ENCODE measurements around the gene KLHDC8A.

The KLHDC8A gene

GRCh38 chr1:205371871-205372660 is 15.3 kb upstream of the KLHDC8A start:
- no peaks in the 10 kb centered on the region for H3K9me3 ChIP-seq (ENCODE audit: control insufficient read depth, insufficient read depth, low read depth, low read length)
- H3K4me1 ChIP-seq (ENCODE audit: control insufficient read depth, insufficient read depth, low read length): peaks cover 35% of the 10 kb centered on the region
- H3K4me3 ChIP-seq (ENCODE audit: low read depth, low read length): no peak overlapping the region
- POLR2A ChIA-PET: no interaction called here
- CTCF ChIA-PET: interaction anchor here (0.6 to 2.5 kb wide), 6 partner anchors 18 to 610 kb away, joined by 3 to 12 read pairs (median 6); no protein-coding TSS in a partner anchor
- TF ChIP-seq ZNF660 (tag by site-specific recombination; IDR thresholded peaks at IDR 0.05) (no peak), ZFHX2 (tag by site-specific recombination; conservative IDR thresholded peaks at IDR 0.05) (0 out of 2 replicates have a peak, but pooled peaks have one; percentile 12), ZNF585B (tag by site-specific recombination; IDR thresholded peaks at IDR 0.05) (no peak)
- H3K36me3 ChIP-seq (ENCODE audit: control insufficient read depth in 2 of 2, insufficient read depth in 1 of 2, low read length in 2 of 2): no peaks in the 10 kb centered on the region
- no peak overlapping the region for H3K27ac ChIP-seq (ENCODE audit: extremely low read depth, low read depth, low read length)

- CTCF ChIA-PET: interaction anchor here (0.6 to 1.4 kb wide), 4 partner anchors 17 to 341 kb away, joined by 3 to 6 read pairs (median 3); no protein-coding TSS in a partner anchor
- H3K27ac ChIP-seq (ENCODE audit: extremely low read depth, low read depth, low read length): no peak overlapping the region
- H3K9me3 ChIP-seq (ENCODE audit: control insufficient read depth, insufficient read depth, low read depth, low read length): no peaks in the 10 kb centered on the region
- H3K36me3 ChIP-seq (ENCODE audit: control insufficient read depth in 2 of 2, insufficient read depth in 1 of 2, low read length in 2 of 2): no peaks in the 10 kb centered on the region
- POLR2A ChIA-PET: no interaction called here
- peaks cover 26% of the 10 kb centered on the region for H3K4me1 ChIP-seq (ENCODE audit: control insufficient read depth, insufficient read depth, low read length)
- no peak overlapping the region for H3K4me3 ChIP-seq (ENCODE audit: low read depth, low read length)
- TF ChIP-seq ZNF140 (tag by site-specific recombination; IDR thresholded peaks at IDR 0.05): no peak
- TF ChIP-seq ZNF426 (tag by site-specific recombination; IDR thresholded peaks at IDR 0.05): no peak
Measured at GRCh38 chr1:205370780-205371179, 14.1 kb upstream of the KLHDC8A start.

GRCh38 chr1:205369701-205370123 is 13.0 kb upstream of the KLHDC8A start:
- Histone ChIP-seq H3K9me3 (ENCODE audit: control insufficient read depth, insufficient read depth, low read depth, low read length) (no peaks in the 10 kb centered on the region), H3K36me3 (ENCODE audit: control insufficient read depth in 2 of 2, insufficient read depth in 1 of 2, low read length in 2 of 2) (no peaks in the 10 kb centered on the region), H3K27ac (ENCODE audit: extremely low read depth, low read depth, low read length) (no peak overlapping the region), H3K4me1 (ENCODE audit: control insufficient read depth, insufficient read depth, low read length) (peaks cover 20% of the 10 kb centered on the region), H3K4me3 (ENCODE audit: low read depth, low read length) (no peak overlapping the region)
- ChIA-PET POLR2A (no interaction called here), CTCF (interaction anchor here (0.6 to 4.7 kb wide), 4 partner anchors 14 to 1265 kb away, joined by 3 to 30 read pairs (median 6); partner anchors contain the start of gene KLHDC8A)
- no peak for TF ChIP-seq HOXD13 (CRISPR knock-in tag; IDR thresholded peaks at IDR 0.05; ENCODE audit: borderline replicate concordance)
- no peak for TF ChIP-seq ELK4 (IDR thresholded peaks at IDR 0.05; ENCODE audit: borderline replicate concordance, low read depth, low read length)
- TF ChIP-seq ZNF518A (tag by site-specific recombination; conservative IDR thresholded peaks at IDR 0.05; ENCODE audit: low read depth): no peak
- TF ChIP-seq ZNF138 (tag by site-specific recombination; IDR thresholded peaks at IDR 0.05; ENCODE audit: borderline replicate concordance): no peak
- TF ChIP-seq IKZF3 (tag by site-specific recombination; IDR thresholded peaks at IDR 0.05): no peak
- no peak for TF ChIP-seq ZNF501 (tag by site-specific recombination; IDR thresholded peaks at IDR 0.05)
- no peak for TF ChIP-seq CTCF (tag by site-specific recombination; IDR thresholded peaks at IDR 0.05)
- TF ChIP-seq ZNF610 (tag by site-specific recombination; IDR thresholded peaks at IDR 0.05; ENCODE audit: borderline replicate concordance): no peak
- no peak for TF ChIP-seq ZNF510 (tag by site-specific recombination; IDR thresholded peaks at IDR 0.05; ENCODE audit: insufficient replicate concordance)
- TF ChIP-seq ZNF677 (tag by site-specific recombination; IDR thresholded peaks at IDR 0.05): no peak
- no peak for TF ChIP-seq ZNF701 (tag by site-specific recombination; IDR thresholded peaks at IDR 0.05)
- no peak for TF ChIP-seq GLI2 (tag by site-specific recombination; IDR thresholded peaks at IDR 0.05; ENCODE audit: borderline replicate concordance, low read depth)
- TF ChIP-seq ZNF645 (tag by site-specific recombination; IDR thresholded peaks at IDR 0.05): no peak
- no peak for TF ChIP-seq ZSCAN30 (tag by site-specific recombination; IDR thresholded peaks at IDR 0.05)
- TF ChIP-seq ZFP3 (tag by site-specific recombination; IDR thresholded peaks at IDR 0.05; ENCODE audit: low read depth): no peak
- no peak for TF ChIP-seq MZF1 (tag by site-specific recombination; IDR thresholded peaks at IDR 0.05; ENCODE audit: borderline replicate concordance)

All from HEK293 (cell line).